Chondrocyte (in vitro differentiated cells): ENCODE measurements around the gene MZT2A. TPM values are rescaled to one million over a fixed set of nuclear protein-coding genes. Genes with fewer than 3 reads are reported as not detected.
A peak's percentile ranks its signal among the peaks of the same experiment; 100 is the strongest.
"Not testable (repeated sequence)": the region's sequence is repeated elsewhere in the genome, so short reads cannot be mapped to it uniquely, and the experiment has no call there.

Source experiments
- DNase-seq: peaks from one replicate; pipeline ENCODE4 v3.0.0; 2021; ENCODE audit warnings: mixed read lengths, low spot score
- H3K27ac Mint-ChIP-seq: one replicate; pipeline ENCODE4 v1.8.0; 2021; ENCODE audit warnings: mild to moderate bottlenecking, moderate library complexity, mixed read lengths; ENCODE audit not compliant: unreplicated experiment
- H3K27me3 Mint-ChIP-seq: 2 replicates; pipeline ENCODE4 v1.8.0; 2021; ENCODE audit warnings: low read depth, mixed read lengths
- H3K36me3 Mint-ChIP-seq: 2 replicates; pipeline ENCODE4 v1.8.0; 2021; ENCODE audit warnings: low read depth, mixed read lengths
- H3K4me1 Mint-ChIP-seq: 2 replicates; pipeline ENCODE4 v1.8.0; 2021; ENCODE audit warnings: low read depth, mild to moderate bottlenecking, mixed read lengths
- H3K4me3 Mint-ChIP-seq: one replicate; pipeline ENCODE4 v1.8.0; 2021; ENCODE audit warnings: mild to moderate bottlenecking, moderate library complexity, mixed read lengths; ENCODE audit not compliant: unreplicated experiment
- H3K9me3 Mint-ChIP-seq: 2 replicates; pipeline ENCODE4 v1.8.0; 2021; ENCODE audit warnings: low read depth, mixed read lengths
- total RNA-seq: library from RNA; stranded (reverse); gene quantifications from 3 replicates; pipeline ENCODE4 v1.2.1, GENCODE V29; 2021
- TF ChIP-seq, protein P1 (sequence below): fragments of 200-600 bp; sonication (generic); IDR thresholded peaks from 2 replicates; pipeline ENCODE4 v1.5.0; 2021; ENCODE audit warnings: antibody characterized with exemption, mild to moderate bottlenecking, moderate library complexity

MZT2A gene
- total RNA-seq, 1 donor from 2014 or later = 109 TPM

DNA sequence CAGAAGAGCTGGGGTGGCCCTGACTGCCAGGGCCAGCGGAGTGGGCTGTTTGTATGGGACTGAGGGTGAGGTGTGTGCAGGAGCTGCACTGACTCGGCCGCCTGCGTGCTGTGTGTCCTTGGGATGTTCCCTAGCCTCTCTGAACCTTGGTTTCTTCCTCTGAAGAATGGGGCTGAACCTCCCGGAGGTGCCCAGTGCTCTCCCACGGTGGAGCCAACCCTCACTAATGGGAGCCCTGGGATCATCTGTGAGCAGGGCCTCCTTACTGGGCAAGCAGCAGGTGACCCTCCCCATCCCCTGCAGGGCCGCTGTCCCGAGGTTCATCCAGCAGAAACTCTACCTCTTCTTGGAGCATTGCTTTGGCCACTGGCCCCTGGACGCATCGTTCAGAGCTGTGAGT, 23.8 kb upstream of the MZT2A start:
- Mint-ChIP-seq H3K4me3 (no peak overlapping the region), H3K36me3 (peaks cover 10% of the 10 kb centered on the region), H3K27ac (no peak overlapping the region), H3K27me3 (no peaks in the 10 kb centered on the region), H3K9me3 (no peaks in the 10 kb centered on the region), H3K4me1 (no peaks in the 10 kb centered on the region)
- peak; percentile 58 for DNase-seq
- TF ChIP-seq, protein P1, sequence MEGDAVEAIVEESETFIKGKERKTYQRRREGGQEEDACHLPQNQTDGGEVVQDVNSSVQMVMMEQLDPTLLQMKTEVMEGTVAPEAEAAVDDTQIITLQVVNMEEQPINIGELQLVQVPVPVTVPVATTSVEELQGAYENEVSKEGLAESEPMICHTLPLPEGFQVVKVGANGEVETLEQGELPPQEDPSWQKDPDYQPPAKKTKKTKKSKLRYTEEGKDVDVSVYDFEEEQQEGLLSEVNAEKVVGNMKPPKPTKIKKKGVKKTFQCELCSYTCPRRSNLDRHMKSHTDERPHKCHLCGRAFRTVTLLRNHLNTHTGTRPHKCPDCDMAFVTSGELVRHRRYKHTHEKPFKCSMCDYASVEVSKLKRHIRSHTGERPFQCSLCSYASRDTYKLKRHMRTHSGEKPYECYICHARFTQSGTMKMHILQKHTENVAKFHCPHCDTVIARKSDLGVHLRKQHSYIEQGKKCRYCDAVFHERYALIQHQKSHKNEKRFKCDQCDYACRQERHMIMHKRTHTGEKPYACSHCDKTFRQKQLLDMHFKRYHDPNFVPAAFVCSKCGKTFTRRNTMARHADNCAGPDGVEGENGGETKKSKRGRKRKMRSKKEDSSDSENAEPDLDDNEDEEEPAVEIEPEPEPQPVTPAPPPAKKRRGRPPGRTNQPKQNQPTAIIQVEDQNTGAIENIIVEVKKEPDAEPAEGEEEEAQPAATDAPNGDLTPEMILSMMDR = no peak

DNA sequence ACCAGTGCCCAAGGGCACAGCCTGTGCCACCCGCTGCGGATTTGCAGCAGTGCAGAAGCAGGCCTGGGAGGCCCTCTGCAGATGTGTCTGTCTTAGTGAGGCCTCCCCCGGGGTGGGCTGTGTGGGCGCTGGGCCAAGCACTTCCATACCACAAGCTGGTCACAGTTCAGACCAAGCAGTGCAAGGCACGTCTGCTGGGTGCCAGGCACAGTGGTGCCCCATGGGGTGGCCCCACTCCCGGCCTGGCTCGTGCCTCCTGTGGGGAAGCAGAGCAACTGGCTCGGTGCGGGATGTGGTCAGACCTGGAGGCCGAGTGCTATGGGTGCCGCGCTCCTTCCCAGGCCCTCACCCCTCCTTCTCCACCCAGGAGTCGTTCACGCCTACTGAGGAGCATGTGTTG, 23.0 kb upstream of the MZT2A start:
- H3K36me3 Mint-ChIP-seq, H3K27me3 Mint-ChIP-seq, H3K27ac Mint-ChIP-seq, H3K4me3 Mint-ChIP-seq, H3K4me1 Mint-ChIP-seq, H3K9me3 Mint-ChIP-seq: not testable (repeated sequence)
- DNase-seq = peak; percentile 87

DNA sequence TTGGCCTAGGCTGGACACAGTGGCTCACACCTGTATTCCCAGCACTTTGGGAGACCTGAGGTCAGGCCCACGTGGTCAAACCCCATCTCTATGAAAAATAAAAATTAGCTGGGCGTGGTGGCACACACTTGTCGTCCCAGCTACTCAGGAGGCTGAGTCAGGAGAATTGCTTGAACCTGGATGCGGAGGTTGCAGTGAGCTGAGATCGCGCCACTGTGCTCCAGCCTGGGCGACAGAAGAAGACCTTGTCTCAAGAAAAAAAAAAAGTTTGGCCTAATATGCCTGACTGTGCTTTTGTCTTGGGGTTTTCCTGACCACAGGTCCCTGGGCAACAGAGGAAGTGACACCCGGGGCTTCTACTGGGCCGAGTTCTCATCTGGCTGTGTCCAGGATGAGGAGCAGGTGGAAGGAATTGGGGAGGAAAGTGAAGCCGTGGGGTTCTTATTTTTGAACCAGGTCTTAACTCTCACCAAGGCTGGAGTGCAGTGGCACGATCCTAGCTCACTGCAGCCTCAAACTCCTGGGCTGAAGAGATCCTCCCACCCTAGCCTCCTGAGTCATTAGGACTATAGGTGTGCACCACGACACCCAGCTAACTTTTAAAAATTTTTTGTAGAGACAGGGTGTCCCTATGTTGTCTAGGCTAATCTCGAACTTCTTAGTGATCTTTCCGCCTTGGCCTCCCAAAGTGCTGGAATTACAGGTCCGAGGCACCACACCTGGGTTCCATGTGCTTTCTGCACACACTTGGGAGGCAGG, 22.4 kb upstream of the MZT2A start:
- H3K4me1 Mint-ChIP-seq, H3K9me3 Mint-ChIP-seq, H3K27ac Mint-ChIP-seq, H3K36me3 Mint-ChIP-seq, DNase-seq, H3K4me3 Mint-ChIP-seq, H3K27me3 Mint-ChIP-seq: not testable (repeated sequence)

DNA sequence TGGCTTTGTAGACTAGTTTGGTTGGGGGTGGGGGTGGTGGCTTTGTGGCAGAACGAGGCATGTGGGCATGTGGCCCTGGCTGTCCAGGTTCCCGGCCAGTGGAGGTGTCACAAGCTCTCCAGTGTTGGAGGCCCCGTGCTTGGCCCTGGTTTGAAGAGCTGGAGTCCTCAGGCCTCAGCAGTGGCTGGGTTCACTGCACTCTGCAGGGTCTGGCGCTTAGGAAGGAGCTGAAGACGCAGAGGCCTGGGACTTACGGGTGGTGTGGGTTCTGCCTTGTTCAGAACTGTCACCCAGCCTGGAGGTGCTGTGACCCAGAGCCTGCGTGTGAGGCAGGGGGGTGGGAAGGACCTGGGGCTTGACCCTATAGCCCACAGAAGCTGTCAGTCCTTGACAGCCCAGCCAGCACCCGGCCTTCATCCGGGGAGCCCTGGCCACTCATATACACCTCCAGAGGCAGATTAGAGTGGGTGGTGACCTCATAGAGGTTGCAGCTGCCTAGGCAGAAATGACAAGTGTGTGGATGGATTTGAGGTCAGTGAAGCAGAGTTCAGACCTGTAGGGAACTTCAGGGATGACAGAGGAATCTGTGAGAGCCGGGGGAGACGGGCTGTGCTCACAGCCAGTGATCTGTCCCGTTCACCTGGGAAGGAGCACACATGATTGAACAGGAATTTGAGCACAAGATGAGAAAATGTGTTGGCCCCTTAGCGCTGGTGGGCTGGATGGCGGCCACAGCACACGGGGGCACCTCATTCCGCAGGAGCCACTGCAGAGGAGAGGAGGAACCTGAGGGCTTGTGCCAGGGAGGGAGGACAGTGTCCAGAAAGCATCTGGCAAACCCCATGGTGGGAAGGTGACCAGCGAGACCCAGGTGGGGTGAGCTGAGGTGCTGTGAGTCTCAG, 20.0 kb upstream of the MZT2A start:
- not testable (repeated sequence) for H3K4me1 Mint-ChIP-seq, H3K27me3 Mint-ChIP-seq, H3K27ac Mint-ChIP-seq, DNase-seq, H3K9me3 Mint-ChIP-seq, H3K4me3 Mint-ChIP-seq
- H3K36me3 Mint-ChIP-seq = peaks cover 13% of the 10 kb centered on the region

DNA sequence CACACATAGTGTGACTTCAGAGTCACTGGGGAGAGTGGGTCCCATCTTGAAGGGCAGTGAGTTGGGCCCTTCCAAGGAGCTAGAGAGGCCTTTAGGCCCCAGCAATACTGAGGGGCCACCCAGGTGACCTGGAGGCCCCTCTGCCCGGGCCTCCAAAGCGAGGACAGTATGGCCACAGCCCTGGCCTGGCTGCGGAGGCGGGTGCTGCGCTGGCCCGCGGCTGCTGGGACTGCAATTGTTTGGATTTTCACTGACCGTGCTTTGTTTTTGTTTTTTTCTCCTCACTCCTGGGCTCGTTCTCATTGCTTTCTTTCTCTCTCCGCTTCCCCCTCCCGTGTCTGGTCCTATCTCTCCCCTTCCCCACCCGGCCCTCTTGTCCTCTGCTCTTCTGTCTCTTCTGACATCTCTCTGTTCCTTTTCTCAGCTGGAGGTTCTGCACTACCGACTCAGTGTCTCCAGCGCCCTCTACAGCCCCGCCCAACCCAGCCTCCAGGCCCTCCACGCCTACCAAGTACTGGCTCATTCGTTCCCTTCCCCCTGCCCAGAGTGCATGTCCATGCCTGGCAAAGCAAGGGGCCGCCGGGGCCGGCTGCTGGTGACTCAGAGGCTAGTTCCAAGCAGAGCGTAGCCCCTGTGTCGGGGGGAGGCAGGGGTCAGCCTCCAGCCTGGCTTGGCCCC, 19.2 kb upstream of the MZT2A start:
- peaks cover 10% of the 10 kb centered on the region for H3K36me3 Mint-ChIP-seq
- not testable (repeated sequence) for H3K9me3 Mint-ChIP-seq, H3K27ac Mint-ChIP-seq, H3K4me3 Mint-ChIP-seq, H3K4me1 Mint-ChIP-seq, DNase-seq, H3K27me3 Mint-ChIP-seq
- TF ChIP-seq, protein P1 = peak; percentile 12

DNA sequence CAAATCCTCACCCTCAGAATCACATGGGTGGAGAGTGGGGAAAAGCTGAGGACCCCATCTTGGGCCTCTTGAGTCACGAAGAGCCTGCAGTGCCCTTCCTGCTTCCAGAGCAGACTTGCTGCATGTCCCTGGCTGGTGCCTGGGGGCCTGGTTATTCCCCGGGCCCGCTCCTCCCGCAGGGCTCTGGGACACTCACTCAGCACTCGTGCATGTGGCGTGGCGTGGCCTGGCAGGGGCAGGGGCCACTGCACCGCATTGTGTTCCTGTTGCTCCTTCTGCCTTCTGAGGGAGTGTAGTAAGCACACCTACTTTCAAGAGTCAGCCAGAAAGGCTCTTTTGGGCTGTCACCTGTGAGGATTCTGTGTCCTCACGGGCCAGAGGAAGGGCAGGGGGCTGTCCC, 17.4 kb upstream of the MZT2A start:
- Mint-ChIP-seq H3K4me1 (no peaks in the 10 kb centered on the region), H3K36me3 (peaks cover 14% of the 10 kb centered on the region), H3K27me3 (no peaks in the 10 kb centered on the region), H3K27ac (no peak overlapping the region), H3K4me3 (no peak overlapping the region), H3K9me3 (no peaks in the 10 kb centered on the region)
- TF ChIP-seq, protein P1 = no peak
- DNase-seq = no peak

DNA sequence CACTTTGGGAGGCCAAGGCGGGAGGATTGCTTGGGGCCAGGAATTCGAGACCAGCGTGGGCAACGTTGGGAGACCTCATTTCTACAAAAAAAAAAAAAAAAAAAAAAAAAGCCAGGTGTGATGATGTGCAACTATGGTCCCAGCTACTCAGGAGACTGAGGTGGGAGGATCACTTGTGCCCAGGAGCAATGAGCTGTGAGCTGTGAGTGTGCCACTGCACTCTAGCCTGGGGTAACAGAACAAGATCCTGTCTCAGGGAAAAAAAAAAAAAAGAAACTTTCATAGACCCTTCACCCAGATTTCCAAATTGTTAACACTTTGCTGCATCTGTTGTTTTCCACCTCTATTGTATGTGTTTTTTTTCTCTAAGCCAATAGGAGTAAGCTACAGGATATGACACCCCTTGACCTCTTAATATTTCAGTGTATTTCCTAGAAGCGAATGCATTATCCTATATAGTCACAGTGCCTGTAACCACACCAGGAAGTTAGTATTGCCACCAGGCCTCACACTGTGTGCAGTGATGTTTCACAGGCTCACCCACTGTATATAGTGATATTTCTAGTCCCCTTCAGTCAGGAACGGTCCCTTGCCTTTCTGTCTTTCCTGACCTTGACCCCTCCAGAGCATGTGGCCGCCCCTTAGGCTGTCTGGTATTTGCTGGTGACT, 12.0 kb upstream of the MZT2A start:
- not testable (repeated sequence) for H3K4me1 Mint-ChIP-seq, DNase-seq, H3K9me3 Mint-ChIP-seq, H3K27me3 Mint-ChIP-seq, H3K4me3 Mint-ChIP-seq, H3K27ac Mint-ChIP-seq
- H3K36me3 Mint-ChIP-seq = peaks cover 16% of the 10 kb centered on the region

DNA sequence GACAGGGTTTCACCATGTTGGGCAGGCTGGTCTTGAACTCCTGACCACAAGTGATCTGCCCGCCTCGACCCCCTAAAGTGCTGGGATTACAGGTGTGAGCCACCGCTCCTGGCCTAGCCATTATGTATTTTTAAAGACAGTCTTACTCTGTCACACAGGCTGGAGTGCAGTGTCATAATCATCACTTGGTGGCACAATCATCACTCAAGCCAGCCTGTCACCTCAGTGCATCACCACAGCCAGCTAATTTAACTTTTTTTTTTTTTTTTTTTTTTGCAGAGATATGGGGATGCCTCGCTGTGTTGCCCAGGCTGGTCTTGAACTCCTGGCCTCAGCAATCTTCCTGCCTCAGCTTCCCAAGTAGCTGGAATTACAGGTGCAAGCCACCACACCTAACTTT, 11.4 kb upstream of the MZT2A start:
- peaks cover 16% of the 10 kb centered on the region for H3K36me3 Mint-ChIP-seq
- H3K27me3 Mint-ChIP-seq = not testable (repeated sequence)

DNA sequence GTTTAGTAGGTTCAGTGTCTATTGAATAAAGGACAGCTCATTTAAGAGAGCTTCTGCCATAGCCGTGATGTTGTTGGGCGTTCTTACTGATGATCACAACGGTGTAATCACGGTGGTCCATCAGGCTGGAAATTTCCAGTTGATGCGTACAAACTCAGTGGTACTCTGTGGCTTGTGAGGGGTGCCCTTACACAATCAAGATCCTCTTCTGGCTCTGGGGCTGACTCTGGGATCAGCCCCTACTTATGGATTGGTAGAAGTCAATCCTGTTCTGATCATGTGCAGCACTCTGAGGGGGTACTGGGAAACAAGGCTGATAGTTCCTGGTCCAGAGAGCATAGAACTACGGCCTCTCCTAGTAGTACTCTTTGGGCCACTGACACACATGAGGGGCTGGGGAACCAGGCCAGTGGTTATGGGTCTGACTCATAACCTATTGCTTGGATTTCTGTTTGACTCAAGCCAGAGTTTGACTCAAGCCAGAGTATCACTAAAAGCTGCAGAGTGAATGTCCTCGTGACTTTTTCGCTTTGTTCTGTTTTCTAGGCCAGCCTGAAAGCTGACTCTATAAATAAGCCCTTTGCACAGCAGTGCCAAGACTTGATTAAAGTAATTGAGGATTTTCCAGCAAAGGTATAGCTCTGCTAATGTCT, 6.2 kb upstream of the MZT2A start:
- H3K27ac Mint-ChIP-seq, H3K27me3 Mint-ChIP-seq, H3K4me3 Mint-ChIP-seq, H3K36me3 Mint-ChIP-seq, H3K4me1 Mint-ChIP-seq, DNase-seq, H3K9me3 Mint-ChIP-seq: not testable (repeated sequence)

More for the DNA sequence above, 11.4 kb upstream of the MZT2A start:
- not testable (repeated sequence) for DNase-seq, H3K9me3 Mint-ChIP-seq, H3K4me3 Mint-ChIP-seq, H3K4me1 Mint-ChIP-seq, H3K27ac Mint-ChIP-seq
